HEK293 (cell line): ENCODE data around the gene FKTN.

ENCODE experiments used
- GLI4 ChIP-seq: fragments of 450-650 bp; formaldehyde crosslinking; IDR thresholded peaks from 2 replicates; pipeline ENCODE4 v1.5.1; 2016; ENCODE audit warnings: missing biosample characterization, missing genetic modification characterization
- ZBTB21 ChIP-seq: fragments of 450-650 bp; formaldehyde crosslinking; IDR thresholded peaks from 2 replicates; pipeline ENCODE4 v1.5.1; 2017; ENCODE audit warnings: missing biosample characterization, missing genetic modification characterization
- ZNF221 ChIP-seq: fragments of 450-650 bp; formaldehyde crosslinking; IDR thresholded peaks from 2 replicates; pipeline ENCODE4 v1.5.1; 2017; ENCODE audit warnings: missing biosample characterization, missing genetic modification characterization, borderline replicate concordance
- ZNF239 ChIP-seq: fragments of 450-650 bp; formaldehyde crosslinking; IDR thresholded peaks from 2 replicates; pipeline ENCODE4 v1.5.1; 2016; ENCODE audit warnings: missing biosample characterization, missing genetic modification characterization
- ZNF24 ChIP-seq: fragments of 450-650 bp; formaldehyde crosslinking; IDR thresholded peaks from 2 replicates; pipeline ENCODE4 v1.5.1; 2016; ENCODE audit warnings: missing biosample characterization, missing genetic modification characterization
- TF ChIP-seq, protein P1 (sequence below): fragments of 450-650 bp; formaldehyde crosslinking; IDR thresholded peaks from 2 replicates; pipeline ENCODE4 v1.5.1; 2016; ENCODE audit warnings: missing biosample characterization, missing genetic modification characterization, borderline replicate concordance

DNA sequence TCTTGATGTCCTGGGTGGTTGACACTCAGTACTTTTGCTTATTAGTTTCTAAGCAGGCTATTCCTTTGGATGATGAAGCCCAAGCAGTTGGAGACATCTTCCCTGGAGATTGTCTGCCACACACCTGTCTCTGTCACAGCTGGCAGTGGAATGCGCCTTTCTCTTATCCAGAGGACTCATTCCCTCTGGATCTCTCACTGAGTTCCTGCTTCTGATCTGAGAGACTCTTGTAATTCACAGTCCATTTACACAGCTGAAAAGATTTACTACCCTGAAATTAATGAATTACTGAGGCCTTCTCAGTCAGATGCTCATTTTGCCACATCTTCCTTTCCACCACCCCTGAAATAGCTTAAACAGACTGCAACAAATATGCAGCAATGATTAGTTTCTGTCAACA lies 120.2 kb downstream of the FKTN start:
- TF ChIP-seq ZNF239 (tag by site-specific recombination) (no peak), GLI4 (tag by site-specific recombination) (no peak), ZNF221 (tag by site-specific recombination) (no peak), ZBTB21 (tag by site-specific recombination) (no peak), ZNF24 (tag by site-specific recombination) (no peak)
- TF ChIP-seq, protein P1, sequence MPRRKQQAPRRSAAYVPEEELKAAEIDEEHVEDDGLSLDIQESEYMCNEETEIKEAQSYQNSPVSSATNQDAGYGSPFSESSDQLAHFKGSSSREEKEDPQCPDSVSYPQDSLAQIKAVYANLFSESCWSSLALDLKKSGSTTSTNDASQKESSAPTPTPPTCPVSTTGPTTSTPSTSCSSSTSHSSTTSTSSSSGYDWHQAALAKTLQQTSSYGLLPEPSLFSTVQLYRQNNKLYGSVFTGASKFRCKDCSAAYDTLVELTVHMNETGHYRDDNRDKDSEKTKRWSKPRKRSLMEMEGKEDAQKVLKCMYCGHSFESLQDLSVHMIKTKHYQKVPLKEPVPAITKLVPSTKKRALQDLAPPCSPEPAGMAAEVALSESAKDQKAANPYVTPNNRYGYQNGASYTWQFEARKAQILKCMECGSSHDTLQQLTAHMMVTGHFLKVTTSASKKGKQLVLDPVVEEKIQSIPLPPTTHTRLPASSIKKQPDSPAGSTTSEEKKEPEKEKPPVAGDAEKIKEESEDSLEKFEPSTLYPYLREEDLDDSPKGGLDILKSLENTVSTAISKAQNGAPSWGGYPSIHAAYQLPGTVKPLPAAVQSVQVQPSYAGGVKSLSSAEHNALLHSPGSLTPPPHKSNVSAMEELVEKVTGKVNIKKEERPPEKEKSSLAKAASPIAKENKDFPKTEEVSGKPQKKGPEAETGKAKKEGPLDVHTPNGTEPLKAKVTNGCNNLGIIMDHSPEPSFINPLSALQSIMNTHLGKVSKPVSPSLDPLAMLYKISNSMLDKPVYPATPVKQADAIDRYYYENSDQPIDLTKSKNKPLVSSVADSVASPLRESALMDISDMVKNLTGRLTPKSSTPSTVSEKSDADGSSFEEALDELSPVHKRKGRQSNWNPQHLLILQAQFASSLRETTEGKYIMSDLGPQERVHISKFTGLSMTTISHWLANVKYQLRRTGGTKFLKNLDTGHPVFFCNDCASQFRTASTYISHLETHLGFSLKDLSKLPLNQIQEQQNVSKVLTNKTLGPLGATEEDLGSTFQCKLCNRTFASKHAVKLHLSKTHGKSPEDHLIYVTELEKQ (tag by site-specific recombination), result no peak
